HG03095 (cell line): ENCODE results near the gene NCOA1.

Experiments used
- ATAC-seq: cut with Tn5 transposase; IDR thresholded peaks from one replicate; pipeline ENCODE4 v1.9.1; 2021; ENCODE audit warnings: moderate library complexity; ENCODE audit not compliant: unreplicated experiment

Gene NCOA1

GRCh38 chr2:24501813-24502212, 10.8 kb downstream of the NCOA1 start:
- no peak for ATAC-seq

DNA sequence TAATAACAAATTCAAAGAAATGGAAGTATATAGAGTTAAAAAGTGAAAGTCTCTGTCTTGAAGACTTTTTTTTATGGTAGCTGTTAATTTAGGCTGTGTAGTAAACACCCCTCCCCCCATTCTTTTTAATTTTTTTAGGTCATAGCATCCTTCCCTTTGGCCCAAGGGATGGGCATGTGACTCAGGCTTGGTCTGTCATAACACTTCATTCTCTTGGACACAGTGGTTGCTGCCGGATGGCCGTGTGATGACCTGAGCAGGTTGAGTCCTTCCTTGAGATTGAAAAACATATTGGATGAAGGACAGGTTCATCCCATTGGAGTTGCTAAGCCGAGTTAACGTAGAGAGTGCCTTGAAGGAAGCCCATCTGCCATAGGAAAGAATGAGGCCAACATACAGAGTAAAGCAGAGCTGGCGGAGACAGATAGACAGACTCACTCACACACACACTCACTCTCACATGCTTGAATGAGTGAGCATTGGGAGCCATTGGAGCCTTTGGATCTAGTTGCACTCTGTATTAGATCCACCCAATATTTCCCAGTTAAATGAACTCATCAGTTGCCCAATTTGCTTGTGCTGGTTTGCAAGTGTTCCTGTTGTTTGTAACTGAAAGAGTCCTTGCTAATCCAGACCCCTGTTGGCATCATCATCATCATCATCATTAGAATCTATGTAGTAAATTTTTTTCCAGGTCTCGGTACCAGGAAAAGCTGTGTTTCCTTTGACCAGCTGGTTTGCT, 14.7 kb downstream of the NCOA1 start:
- ATAC-seq: no peak

DNA sequence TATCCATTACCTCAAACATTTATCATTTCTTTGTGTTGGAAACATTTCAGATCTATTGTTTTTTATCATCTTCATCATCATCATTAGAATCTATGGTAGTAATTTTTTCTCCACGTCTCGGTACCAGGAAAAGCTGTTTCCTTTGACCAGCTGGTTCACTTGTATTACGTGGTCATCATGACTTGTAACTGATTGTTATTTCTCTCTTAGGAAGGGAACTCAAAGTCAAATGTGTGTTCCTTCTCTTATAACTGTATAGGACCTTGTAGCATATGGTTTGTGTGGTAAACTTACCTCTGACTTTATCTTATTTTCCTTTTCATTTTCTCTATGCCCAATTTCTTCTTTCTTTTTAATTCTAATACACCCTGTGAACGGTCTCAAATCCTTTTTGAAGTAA, 16.5 kb downstream of the NCOA1 start:
- ATAC-seq: no peak

DNA sequence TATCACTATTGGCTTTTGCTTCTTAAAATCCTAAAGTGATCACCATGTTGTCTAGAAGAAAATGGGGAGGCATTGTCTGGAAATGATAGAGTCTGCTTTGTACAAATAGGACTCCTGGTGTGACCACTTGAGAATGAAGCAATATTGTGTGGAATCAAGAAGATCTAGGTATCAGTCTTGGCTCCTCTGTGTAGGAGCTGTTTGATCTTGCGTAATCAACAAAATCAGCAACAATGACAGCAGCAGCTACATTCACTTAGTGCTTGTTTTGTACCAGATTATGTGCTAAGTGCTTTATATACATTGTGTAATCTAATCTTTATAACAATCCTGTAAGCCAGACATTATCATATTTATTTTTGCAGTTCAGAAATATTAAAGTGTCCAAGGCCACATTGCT, 17.8 kb downstream of the NCOA1 start:
- ATAC-seq: no peak

GRCh38 chr2:24509425-24509824, 18.4 kb downstream of the NCOA1 start:
- peak; percentile 80 for ATAC-seq

DNA sequence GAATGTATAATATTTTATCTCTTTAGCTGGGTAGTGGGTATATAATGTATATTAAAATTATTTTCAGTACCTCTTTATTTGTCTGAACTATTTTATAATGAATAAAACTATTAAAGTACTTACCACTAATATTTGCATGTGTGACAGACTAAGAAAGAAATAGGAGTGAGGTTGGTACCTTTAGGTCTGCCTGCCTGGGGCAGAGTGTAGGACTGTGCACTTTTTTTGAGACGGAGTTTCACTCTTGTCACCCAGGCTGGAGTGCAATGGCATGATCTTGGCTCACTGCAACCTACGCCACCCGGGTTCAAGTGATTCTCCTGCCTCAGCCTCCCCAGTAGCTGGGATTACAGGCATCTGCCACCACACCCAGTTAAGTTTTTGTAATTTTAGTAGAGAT, 18.8 kb downstream of the NCOA1 start:
- ATAC-seq: peak; percentile 45

- ATAC-seq: no peak
These were observed 19.7 kb downstream of the NCOA1 start for GRCh38 chr2:24510771-24511170.

DNA sequence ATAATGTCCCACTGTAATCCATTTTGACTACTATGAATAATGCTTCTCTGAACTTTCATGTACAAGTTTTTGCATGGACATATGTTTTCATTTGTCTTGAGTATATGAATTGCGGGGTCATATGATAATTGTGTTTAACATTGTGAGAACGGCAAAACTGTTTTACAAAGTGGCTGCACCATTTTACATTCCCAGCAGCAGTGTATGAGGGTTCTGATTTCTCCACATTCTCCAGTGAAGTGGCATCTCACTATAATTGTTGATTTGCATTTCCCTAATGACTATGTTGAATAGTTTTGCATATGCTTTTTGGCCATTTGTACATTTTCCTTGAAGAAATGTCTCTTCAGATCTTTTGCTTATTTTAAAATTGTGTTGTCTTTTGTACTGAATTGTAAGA, 20.1 kb downstream of the NCOA1 start:
- no peak for ATAC-seq

- ATAC-seq: no peak
These were observed 20.8 kb downstream of the NCOA1 start for GRCh38 chr2:24511894-24512293.

GRCh38 chr2:24512404-24512803, 21.4 kb downstream of the NCOA1 start:
- no peak for ATAC-seq

DNA sequence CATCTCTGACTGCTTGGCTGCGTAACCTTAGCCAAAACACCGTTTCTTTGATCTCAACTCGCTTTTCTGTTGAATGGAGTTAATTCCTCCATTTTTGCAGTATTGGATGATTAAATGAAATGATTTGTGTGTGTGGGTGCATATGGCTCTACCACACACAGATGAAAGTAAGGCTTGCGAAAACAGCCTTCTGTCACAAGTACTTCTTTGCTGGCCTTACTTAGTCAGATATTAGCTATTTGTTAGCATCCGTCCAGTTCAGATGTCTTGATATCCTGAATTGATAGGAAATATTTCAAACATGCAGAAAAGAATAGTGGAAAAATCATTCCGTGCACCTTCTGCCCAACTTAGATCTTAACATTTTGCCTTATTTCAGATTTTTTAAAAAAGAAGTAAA, 21.8 kb downstream of the NCOA1 start:
- ATAC-seq: no peak

- ATAC-seq: no peak
These were observed 22.4 kb downstream of the NCOA1 start for GRCh38 chr2:24513281-24514071.

DNA sequence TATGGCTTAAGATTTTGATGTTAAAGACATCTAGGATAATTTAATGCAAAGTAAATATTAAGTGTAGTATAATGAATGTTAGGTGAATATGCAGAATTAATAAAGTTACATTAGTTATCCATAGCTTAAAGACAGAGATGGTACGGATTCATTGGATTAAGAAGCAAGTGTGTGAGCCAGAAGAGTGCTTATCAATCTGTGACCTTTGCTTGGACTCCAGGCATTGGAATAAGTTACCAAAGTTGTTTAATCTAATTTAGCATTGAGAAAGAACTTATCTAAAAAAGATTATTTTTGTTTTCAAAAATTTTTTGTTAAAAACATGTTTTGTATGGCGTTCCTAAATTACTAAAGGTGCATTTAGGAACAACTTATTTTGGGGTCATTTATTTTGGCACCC, 23.8 kb downstream of the NCOA1 start:
- no peak for ATAC-seq

- no peak for ATAC-seq
These were observed 24.3 kb downstream of the NCOA1 start for GRCh38 chr2:24515335-24515734.

DNA sequence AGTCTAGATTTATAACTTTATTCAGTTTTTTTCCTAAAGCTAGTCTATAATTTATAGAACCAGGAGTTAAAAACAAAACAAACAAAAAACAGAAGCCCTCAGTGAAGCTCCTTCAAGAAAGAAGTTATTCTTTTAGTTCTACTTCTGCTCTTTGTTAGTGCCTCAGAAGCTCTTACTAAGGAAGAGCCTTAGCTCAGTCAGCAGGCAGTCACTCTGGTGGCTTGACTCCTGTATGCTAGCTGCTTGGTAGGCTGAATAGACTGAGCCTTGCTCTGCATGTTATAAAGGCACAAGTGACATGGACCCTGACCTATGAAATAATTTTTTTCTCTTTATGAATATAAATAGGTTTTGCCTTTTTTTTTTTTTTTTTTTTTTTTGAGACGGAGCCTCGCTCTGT, 24.8 kb downstream of the NCOA1 start:
- no peak for ATAC-seq

GRCh38 chr2:24517247-24517646, 26.2 kb downstream of the NCOA1 start:
- no peak for ATAC-seq

- no peak for ATAC-seq
These were observed 29.1 kb downstream of the NCOA1 start for GRCh38 chr2:24520175-24520574.

GRCh38 chr2:24521162-24521857, 30.3 kb downstream of the NCOA1 start:
- ATAC-seq: no peak

- ATAC-seq: no peak
These were observed 31.1 kb downstream of the NCOA1 start for GRCh38 chr2:24521975-24522639.

DNA sequence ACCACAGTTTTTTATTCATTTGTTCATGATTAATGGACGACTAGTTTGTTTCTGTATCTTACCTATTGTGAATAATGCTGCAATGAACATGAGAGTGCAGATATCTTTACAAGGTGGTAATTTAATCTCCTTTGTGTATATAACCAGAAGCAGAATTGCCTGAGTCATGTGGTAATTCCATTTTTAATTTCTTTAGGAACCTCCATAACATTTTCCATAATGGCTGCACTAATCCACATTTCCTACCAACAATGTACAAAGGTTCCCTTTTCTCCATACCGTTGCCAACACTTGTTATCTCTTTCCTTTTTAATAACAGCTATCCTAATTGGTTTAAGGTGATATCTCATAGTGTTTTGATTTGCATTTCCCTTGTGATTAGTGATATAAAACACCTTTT, 36.5 kb downstream of the NCOA1 start:
- ATAC-seq: no peak

DNA sequence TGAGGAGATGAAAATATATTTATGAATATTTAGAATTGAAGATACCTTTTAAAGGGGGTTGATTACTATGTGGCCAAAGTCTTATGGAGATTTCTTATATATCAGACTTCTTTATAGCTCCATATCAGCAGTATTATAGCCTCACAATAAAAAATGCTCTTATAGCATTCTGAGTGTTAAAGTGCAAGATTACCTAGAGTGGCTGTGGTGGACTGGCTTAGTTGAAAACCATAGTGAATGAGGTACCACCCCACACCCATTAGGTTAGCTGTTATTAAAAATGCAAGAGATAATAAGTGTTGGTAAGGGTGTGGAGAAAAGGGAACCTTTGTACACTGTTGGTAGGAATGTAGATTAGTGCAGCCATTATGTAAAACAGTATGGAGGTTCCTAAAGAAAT, 39.7 kb downstream of the NCOA1 start:
- no peak for ATAC-seq
